Panc1 (cell line): ENCODE measurements around the gene TAOK3. TPM values are rescaled to one million over a fixed set of nuclear protein-coding genes. Genes with fewer than 3 reads are reported as not detected.
A peak's percentile ranks its signal among the peaks of the same experiment; 100 is the strongest.

Experiments
- ATAC-seq: fragments of 200-7000 bp; cut with Tn5 transposase; 2 replicates; pipeline ENCODE4 v1.9.1; 2020; ENCODE audit warnings: mild to moderate bottlenecking, moderate library complexity
- BruUV-seq: library from RNA; stranded (reverse); fragments of 400-500 nt; replicated peaks from 2 replicates; lab custom pipeline; 2021; lab: Mats Ljungman, UMichigan
- CTCF ChIA-PET: fragments of 300-600 bp; sonication (Branson Sonifier 250); formaldehyde crosslinking; loops from one replicate; lab custom pipeline; 2022; ENCODE audit warnings: antibody characterized with exemption; lab: Charles Lee
- POLR2A ChIA-PET: fragments of 300-600 bp; sonication (Branson Sonifier 250); formaldehyde crosslinking; loops from one replicate; lab custom pipeline; 2022; ENCODE audit warnings: antibody characterized with exemption; lab: Charles Lee
- DNase-seq: peaks from one replicate; pipeline ENCODE4 v3.0.0-alpha.2; 2010; ENCODE audit warnings: low read depth, low spot score
- H3K27ac ChIP-seq: 2 replicates; pipeline ENCODE4 v1.5.1; 2011; ENCODE audit warnings: mild to moderate bottlenecking, low read length, inconsistent platforms
- H3K27me3 ChIP-seq: fragments of 200-500 bp; sonication (Bioruptor generic); 2 replicates; pipeline ENCODE4 v1.6.0; 2014; ENCODE audit warnings: low read length, inconsistent platforms; ENCODE audit not compliant: control insufficient read depth, insufficient read depth
- H3K36me3 ChIP-seq: fragments of 200-500 bp; sonication (Bioruptor generic); 2 replicates; pipeline ENCODE4 v1.5.1; 2014; ENCODE audit warnings: inconsistent platforms, mild to moderate bottlenecking, low read length, moderate library complexity; ENCODE audit not compliant: control insufficient read depth, insufficient read depth
- H3K4me1 ChIP-seq: 2 replicates; pipeline ENCODE4 v1.5.1; 2011; ENCODE audit warnings: inconsistent platforms, mild to moderate bottlenecking, low read length, moderate library complexity; ENCODE audit not compliant: control insufficient read depth, insufficient read depth
- H3K4me3 ChIP-seq, 2 experiments: 2 replicates each; pipeline ENCODE4 v1.5.1; 2011 to 2012; ENCODE audit warnings: low read depth in 2 of 2, low read length in 2 of 2, mild to moderate bottlenecking in 2 of 2, inconsistent platforms in 1 of 2, moderate library complexity in 1 of 2
- H3K9me3 ChIP-seq: fragments of 200-500 bp; sonication (Bioruptor generic); 2 replicates; pipeline ENCODE4 v1.5.1; 2014; ENCODE audit warnings: low read depth, mild to moderate bottlenecking, inconsistent platforms, low read length, moderate library complexity; ENCODE audit not compliant: control insufficient read depth, insufficient read depth
- CTCF ChIP-seq: fragments of 450-650 bp; IDR thresholded peaks from 2 replicates; pipeline ENCODE4 v1.5.1; 2017; ENCODE audit warnings: mild to moderate bottlenecking
- POLR2AphosphoS5 ChIP-seq: IDR thresholded peaks from 2 replicates; pipeline ENCODE4 v1.6.1; 2012; ENCODE audit warnings: mild to moderate bottlenecking, low read depth, low read length, moderate library complexity
- REST ChIP-seq, 2 experiments: IDR thresholded peaks; 2 replicates each; pipeline ENCODE4 v1.6.1; 2011 to 2012; ENCODE audit warnings: low read depth in 2 of 2, control low read depth in 1 of 2, low read length in 1 of 2, mild to moderate bottlenecking in 1 of 2, moderate library complexity in 1 of 2; ENCODE audit not compliant: insufficient read depth in 1 of 2
- SIN3A ChIP-seq: IDR thresholded peaks from 2 replicates; pipeline ENCODE4 v1.6.1; 2012; ENCODE audit warnings: low read depth, mild to moderate bottlenecking, low read length, moderate library complexity, borderline replicate concordance; ENCODE audit not compliant: insufficient read depth
- TCF7L2 ChIP-seq: IDR thresholded peaks from 2 replicates; pipeline ENCODE4 v1.6.1; 2011; ENCODE audit warnings: mild to moderate bottlenecking, low read depth, low read length, inconsistent platforms
- in situ Hi-C: cut with HindIII; loops from 2 replicates; pipeline ENCODE4 v1.10.0; 2016; ENCODE audit warnings: low sequenced_read_pairs, low pct_unique_long_range_greater_than_20kb
- intact Hi-C: fragments of 100-400 bp; cut with micrococcal nuclease; formaldehyde crosslinking; loops from one replicate; pipeline ENCODE4 v1.10.0; 2022; ENCODE audit not compliant: unreplicated experiment
- total RNA-seq: library from RNA; stranded (reverse); gene quantifications from one replicate; pipeline ENCODE4 v1.2.1, GENCODE V29; 2021; ENCODE audit not compliant: unreplicated experiment

Gene TAOK3
- total RNA-seq, 1 experiment from 2014 or later: 30.5 TPM

- TF ChIP-seq CTCF: peak; percentile 74
- TF ChIP-seq TCF7L2: no peak
- H3K27ac ChIP-seq: no peak overlapping the region
- peak; percentile 75 for ATAC-seq
Observed at GRCh38 chr12:118164798-118165486, 207.8 kb downstream of the TAOK3 start.

DNA sequence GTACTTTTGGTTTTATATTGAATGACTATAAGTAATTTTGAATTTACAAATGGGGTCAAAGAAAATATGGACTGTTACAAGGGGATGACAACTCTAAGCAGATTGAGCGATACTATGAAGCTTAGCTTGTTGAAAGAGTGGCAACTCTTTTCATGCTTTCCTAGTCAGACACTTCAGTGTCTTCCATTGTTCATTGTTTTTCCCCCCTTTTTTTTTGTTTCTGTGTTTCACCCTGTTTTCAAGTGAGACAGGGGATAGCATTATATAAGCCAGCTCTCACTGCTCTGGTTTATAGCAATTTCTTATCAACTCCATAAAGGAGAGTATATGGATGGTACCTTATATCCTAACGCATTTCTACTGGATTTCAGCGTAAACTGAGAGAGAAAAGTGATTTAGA is 212.2 kb downstream of the TAOK3 start:
- Histone ChIP-seq H3K4me3 (no peak overlapping the region), H3K27ac (no peak overlapping the region), H3K4me1 (no peaks in the 10 kb centered on the region), H3K36me3 (0 out of 2 replicates have a peak, but pooled peaks cover 8% of the 10 kb centered on the region), H3K27me3 (no peaks in the 10 kb centered on the region), H3K9me3 (no peaks in the 10 kb centered on the region)
- ChIA-PET CTCF (no interaction called here), POLR2A (no interaction called here)
- no peak for ATAC-seq
- BruUV-seq: no TSS peak
- TF ChIP-seq POLR2AphosphoS5: no peak
- TF ChIP-seq SIN3A: no peak
- TF ChIP-seq TCF7L2: no peak
- no peak for TF ChIP-seq CTCF
- no peak for TF ChIP-seq REST (IDR thresholded peaks at IDR 0.05; ENCODE audit: insufficient read depth in 1 of 2, low read depth in 2 of 2, low read length in 1 of 2)
- in situ Hi-C loops: no loop called here
- DNase-seq: no peak
- intact Hi-C loops: no loop called here

More at GRCh38 chr12:118164798-118165486, 207.8 kb downstream of the TAOK3 start:
- intact Hi-C loops (no loop called here), in situ Hi-C loops (no loop called here)
- CTCF ChIA-PET: interaction anchor here (0.6 to 2.5 kb wide), 4 partner anchors 26 to 1807 kb away, joined by 3 to 12 read pairs (median 3); partner anchors contain the start of gene SUDS3
- no peaks in the 10 kb centered on the region for H3K4me1 ChIP-seq
- H3K27me3 ChIP-seq: no peaks in the 10 kb centered on the region
- no peak for DNase-seq
- H3K36me3 ChIP-seq: 0 out of 2 replicates have a peak, but pooled peaks cover 8% of the 10 kb centered on the region
- TSS peak; percentile 39 for BruUV-seq
- no peak overlapping the region for H3K4me3 ChIP-seq
- no peaks in the 10 kb centered on the region for H3K9me3 ChIP-seq
- POLR2A ChIA-PET: interaction anchor here (0.5 kb wide), 1 partner anchor 208 kb away, joined by 13 read pairs; the partner anchor contains the start of gene TAOK3
